ENCODE results near the gene NSG1.
"Not testable (repeated sequence)": the region's sequence is repeated elsewhere in the genome, so short reads cannot be mapped to it uniquely, and the experiment has no call there.

NSG1 gene

DNA sequence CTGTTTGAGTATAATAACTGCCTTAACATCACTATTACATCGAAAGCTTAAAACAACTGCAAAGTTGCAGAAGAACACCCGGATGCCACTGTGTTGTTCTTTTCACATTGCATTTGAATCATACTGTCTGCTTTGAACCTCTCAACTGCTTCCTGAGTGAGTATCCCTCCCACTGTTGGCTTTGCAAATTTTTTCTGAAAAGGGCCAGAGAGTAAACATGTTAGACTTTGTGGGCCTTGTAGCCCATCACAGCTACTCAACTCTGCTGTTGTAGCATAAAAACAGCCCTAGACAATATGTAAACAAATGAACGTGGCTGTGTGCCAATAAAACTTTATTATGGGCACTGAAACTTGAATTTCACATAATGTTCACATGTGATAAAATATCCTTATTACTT is 76.1 kb downstream of the NSG1 start:
- ChIA-PET CTCF (interaction anchor here (0.8 to 1.3 kb wide), 3 partner anchors 9 to 20 kb away, joined by 3 read pairs; no protein-coding TSS in a partner anchor), POLR2A (no interaction called here)
- DNase-seq (ENCODE audit: extremely low spot score) = no peak
- TF ChIP-seq, protein P1, sequence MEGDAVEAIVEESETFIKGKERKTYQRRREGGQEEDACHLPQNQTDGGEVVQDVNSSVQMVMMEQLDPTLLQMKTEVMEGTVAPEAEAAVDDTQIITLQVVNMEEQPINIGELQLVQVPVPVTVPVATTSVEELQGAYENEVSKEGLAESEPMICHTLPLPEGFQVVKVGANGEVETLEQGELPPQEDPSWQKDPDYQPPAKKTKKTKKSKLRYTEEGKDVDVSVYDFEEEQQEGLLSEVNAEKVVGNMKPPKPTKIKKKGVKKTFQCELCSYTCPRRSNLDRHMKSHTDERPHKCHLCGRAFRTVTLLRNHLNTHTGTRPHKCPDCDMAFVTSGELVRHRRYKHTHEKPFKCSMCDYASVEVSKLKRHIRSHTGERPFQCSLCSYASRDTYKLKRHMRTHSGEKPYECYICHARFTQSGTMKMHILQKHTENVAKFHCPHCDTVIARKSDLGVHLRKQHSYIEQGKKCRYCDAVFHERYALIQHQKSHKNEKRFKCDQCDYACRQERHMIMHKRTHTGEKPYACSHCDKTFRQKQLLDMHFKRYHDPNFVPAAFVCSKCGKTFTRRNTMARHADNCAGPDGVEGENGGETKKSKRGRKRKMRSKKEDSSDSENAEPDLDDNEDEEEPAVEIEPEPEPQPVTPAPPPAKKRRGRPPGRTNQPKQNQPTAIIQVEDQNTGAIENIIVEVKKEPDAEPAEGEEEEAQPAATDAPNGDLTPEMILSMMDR (IDR thresholded peaks at IDR 0.05; ENCODE audit: control extremely low read depth, extremely low read depth, low read depth, missing control alignments) = no peak

- DNase-seq (ENCODE audit: extremely low spot score) = not testable (repeated sequence)
- CTCF ChIA-PET = interaction anchor here (1.2 to 1.3 kb wide), 2 partner anchors 13 to 78 kb away, joined by 3 to 4 read pairs; no protein-coding TSS in a partner anchor
- POLR2A ChIA-PET = interaction anchor here (0.7 kb wide), 1 partner anchor 68 kb away, joined by 3 read pairs; no protein-coding TSS in a partner anchor
Measured at GRCh38 chr4:4465238-4465637, 78.3 kb downstream of the NSG1 start.
